Erythroblast (primary cell): ENCODE results near the gene PPP1R1B.

Experiments
- GATA1 ChIP-seq: IDR thresholded peaks from 2 replicates; pipeline ENCODE4 v1.6.1; 2011; ENCODE audit warnings: low read depth, mild to moderate bottlenecking, control low read depth, low read length, moderate library complexity
- POLR2A ChIP-seq: IDR thresholded peaks from 2 replicates; pipeline ENCODE4 v1.6.1; 2011; ENCODE audit warnings: mild to moderate bottlenecking, low read length

GRCh38 chr17:39598047-39598481 lies 28.7 kb upstream of the PPP1R1B start:
- no peak for TF ChIP-seq POLR2A
- TF ChIP-seq GATA1: no peak
